Liver (tissue), 2 donors: ENCODE data around the gene TNS3.

ENCODE experiments used
- TF ChIP-seq, protein P1 (sequence below): fragments of 150-350 bp; IDR thresholded peaks from 2 replicates; pipeline ENCODE4 v1.5.1; 2017; ENCODE audit warnings: improper control_type of control experiment, low read depth, low read length; ENCODE audit not compliant: missing input control
- TF ChIP-seq, protein P2 (sequence below): IDR thresholded peaks from 2 replicates; pipeline ENCODE4 v1.6.1; 2016; ENCODE audit warnings: antibody characterized with exemption
- donor health status: healthy.

DNA sequence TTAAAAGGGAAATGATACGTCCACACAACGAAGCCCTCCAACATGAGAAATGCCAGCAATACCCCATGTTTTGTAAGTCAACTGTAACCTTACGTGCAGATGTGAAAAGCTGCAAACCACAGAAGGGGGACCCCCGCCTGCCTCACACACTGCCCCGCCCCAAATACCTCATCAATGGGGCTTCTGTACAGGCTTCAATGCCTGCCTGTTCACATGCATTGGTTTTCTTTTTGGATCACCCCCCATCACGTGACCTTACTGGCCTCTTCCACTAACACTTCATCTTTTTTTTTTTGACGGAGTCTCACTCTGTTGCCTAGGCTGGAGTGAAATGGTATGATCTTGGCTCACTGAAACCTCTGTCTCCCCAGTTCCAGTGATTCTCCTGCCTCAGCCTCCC is 224.0 kb downstream of the TNS3 start:
- TF ChIP-seq, protein P1, sequence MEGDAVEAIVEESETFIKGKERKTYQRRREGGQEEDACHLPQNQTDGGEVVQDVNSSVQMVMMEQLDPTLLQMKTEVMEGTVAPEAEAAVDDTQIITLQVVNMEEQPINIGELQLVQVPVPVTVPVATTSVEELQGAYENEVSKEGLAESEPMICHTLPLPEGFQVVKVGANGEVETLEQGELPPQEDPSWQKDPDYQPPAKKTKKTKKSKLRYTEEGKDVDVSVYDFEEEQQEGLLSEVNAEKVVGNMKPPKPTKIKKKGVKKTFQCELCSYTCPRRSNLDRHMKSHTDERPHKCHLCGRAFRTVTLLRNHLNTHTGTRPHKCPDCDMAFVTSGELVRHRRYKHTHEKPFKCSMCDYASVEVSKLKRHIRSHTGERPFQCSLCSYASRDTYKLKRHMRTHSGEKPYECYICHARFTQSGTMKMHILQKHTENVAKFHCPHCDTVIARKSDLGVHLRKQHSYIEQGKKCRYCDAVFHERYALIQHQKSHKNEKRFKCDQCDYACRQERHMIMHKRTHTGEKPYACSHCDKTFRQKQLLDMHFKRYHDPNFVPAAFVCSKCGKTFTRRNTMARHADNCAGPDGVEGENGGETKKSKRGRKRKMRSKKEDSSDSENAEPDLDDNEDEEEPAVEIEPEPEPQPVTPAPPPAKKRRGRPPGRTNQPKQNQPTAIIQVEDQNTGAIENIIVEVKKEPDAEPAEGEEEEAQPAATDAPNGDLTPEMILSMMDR, result no peak
- TF ChIP-seq, protein P2, sequence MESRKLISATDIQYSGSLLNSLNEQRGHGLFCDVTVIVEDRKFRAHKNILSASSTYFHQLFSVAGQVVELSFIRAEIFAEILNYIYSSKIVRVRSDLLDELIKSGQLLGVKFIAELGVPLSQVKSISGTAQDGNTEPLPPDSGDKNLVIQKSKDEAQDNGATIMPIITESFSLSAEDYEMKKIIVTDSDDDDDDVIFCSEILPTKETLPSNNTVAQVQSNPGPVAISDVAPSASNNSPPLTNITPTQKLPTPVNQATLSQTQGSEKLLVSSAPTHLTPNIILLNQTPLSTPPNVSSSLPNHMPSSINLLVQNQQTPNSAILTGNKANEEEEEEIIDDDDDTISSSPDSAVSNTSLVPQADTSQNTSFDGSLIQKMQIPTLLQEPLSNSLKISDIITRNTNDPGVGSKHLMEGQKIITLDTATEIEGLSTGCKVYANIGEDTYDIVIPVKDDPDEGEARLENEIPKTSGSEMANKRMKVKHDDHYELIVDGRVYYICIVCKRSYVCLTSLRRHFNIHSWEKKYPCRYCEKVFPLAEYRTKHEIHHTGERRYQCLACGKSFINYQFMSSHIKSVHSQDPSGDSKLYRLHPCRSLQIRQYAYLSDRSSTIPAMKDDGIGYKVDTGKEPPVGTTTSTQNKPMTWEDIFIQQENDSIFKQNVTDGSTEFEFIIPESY, result no peak
